NCI-H774 (cell line): ENCODE data around the gene KIAA0319L.
"Not testable (repeated sequence)": the region's sequence is repeated elsewhere in the genome, so short reads cannot be mapped to it uniquely, and the experiment has no call there.

Experiments
- DNase-seq: peaks from one replicate; lab custom pipeline; 2025; lab: John Stamatoyannopoulos, UW

Gene KIAA0319L

DNA sequence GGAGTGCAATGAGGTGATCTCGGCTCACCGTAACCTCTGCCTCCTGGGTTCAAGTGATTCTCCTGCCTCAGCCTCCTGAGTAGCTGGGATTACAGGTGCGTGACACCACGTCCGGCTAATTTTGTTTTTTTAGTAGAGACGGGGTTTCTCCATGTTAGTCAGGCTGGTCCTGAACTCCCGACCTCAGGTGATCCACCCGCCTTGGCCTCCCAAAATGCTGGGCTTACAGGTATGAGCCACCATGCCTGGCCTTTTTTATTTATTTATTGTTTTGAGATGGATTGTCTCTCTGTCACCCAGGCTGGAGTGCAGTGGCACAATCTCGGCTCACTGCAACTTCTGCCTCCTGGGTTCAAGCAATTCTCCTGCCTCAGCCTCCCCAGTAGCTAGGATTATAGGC lies 24.4 kb upstream of the KIAA0319L start:
- DNase-seq, result not testable (repeated sequence)

DNA sequence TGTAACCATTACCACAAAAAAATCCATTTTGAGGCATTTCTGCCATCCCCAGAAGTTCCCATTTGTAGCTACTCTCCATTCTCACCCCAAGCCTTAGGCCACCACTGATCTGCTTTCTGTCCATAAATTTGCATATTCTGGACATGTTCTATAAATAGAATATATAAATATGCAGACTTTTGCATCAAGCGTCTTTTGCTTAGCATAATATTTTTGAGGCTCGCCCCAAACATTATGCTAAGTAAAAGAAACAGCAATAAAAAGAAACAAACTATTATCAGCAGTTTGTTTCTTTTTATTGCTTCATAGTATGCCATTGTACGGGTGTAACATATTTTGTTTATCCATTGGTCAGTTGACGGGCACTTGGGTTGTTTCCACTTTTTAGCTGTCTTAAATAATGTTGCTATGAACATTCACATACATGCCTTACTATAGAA lies 23.8 kb upstream of the KIAA0319L start:
- DNase-seq, result no peak

DNA sequence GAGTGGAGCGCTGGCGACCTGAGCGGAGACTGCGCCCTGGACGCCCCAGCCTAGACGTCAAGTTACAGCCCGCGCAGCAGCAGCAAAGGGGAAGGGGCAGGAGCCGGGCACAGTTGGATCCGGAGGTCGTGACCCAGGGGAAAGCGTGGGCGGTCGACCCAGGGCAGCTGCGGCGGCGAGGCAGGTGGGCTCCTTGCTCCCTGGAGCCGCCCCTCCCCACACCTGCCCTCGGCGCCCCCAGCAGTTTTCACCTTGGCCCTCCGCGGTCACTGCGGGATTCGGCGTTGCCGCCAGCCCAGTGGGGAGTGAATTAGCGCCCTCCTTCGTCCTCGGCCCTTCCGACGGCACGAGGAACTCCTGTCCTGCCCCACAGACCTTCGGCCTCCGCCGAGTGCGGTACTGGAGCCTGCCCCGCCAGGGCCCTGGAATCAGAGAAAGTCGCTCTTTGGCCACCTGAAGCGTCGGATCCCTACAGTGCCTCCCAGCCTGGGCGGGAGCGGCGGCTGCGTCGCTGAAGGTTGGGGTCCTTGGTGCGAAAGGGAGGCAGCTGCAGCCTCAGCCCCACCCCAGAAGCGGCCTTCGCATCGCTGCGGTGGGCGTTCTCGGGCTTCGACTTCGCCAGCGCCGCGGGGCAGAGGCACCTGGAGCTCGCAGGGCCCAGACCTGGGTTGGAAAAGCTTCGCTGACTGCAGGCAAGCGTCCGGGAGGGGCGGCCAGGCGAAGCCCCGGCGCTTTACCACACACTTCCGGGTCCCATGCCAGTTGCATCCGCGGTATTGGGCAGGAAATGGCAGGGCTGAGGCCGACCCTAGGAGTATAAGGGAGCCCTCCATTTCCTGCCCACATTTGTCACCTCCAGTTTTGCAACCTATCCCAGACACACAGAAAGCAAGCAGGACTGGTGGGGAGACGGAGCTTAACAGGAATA lies 20.1 kb upstream of the KIAA0319L start:
- no peak for DNase-seq

DNA sequence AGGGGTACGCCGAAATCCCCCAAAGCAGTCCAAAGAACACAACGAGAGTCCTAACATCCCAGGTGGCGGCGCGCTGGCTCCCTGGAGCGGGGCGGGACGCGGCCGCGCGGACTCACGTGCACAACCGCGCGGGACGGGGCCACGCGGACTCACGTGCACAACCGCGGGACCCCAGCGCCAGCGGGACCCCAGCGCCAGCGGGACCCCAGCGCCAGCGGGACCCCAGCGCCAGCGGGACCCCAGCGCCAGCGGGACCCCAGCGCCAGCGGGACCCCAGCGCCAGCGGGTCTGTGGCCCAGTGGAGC lies 19.5 kb upstream of the KIAA0319L start:
- not testable (repeated sequence) for DNase-seq

DNA sequence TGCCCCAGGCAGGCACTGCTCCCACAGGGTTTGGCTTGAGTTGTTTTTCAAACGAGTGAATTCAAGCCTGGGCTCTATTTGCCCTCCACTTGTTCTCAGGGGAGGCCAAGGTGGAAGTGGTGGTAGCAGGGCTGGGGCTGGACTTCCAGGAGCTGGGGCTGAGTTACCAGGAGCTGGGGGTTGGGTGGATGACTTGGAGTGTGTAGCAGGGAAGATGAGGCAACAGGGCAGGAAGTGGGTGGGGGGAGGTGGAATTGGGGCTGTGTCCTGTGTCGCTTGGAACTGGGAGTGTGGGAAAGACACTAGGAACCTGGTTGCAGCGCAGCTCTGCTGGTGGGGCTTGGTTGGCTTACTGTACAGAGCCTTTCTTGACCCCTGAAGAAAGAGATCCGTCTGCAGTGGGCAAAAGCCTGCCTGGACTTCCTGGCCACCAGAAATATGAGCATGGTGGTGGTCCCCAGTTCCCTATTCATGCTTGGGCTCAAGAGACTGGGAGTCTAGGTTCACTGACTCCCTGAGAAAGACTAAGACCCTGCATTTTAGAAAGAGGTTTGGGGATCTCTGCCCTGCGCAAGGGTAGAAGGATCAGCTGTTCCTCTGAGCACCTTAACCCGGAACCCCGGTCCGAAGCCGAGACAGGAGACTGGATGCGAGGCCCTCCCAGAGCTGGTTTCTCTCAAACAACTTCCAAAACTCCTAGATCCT lies 19.0 kb upstream of the KIAA0319L start:
- DNase-seq, result no peak

DNA sequence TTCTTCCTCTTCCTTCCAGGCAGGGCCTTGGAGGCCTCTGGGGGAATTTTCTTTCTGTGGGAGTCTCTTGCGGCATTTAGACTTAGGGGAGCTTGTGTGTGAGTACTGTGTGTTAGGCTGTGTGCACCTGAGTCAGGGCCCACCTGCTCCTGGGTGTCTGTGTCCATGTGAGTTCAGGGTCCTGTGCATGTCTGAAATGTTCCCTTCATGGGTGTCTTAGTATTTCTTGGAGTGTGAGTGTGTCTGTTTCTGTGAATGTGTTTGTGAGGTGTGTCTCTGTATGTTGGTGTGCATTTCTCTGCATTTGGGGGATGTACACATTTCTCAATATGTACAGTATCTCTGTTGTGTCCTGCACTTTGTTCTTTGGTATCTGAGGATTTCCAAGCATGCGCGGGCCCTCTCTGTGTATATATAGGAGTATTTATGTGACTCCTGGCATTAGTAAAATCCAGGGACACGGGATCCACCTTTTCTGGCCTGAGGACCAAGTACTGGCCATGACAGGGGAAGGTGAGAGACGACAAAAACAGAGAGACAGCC lies 18.3 kb upstream of the KIAA0319L start:
- no peak for DNase-seq

DNA sequence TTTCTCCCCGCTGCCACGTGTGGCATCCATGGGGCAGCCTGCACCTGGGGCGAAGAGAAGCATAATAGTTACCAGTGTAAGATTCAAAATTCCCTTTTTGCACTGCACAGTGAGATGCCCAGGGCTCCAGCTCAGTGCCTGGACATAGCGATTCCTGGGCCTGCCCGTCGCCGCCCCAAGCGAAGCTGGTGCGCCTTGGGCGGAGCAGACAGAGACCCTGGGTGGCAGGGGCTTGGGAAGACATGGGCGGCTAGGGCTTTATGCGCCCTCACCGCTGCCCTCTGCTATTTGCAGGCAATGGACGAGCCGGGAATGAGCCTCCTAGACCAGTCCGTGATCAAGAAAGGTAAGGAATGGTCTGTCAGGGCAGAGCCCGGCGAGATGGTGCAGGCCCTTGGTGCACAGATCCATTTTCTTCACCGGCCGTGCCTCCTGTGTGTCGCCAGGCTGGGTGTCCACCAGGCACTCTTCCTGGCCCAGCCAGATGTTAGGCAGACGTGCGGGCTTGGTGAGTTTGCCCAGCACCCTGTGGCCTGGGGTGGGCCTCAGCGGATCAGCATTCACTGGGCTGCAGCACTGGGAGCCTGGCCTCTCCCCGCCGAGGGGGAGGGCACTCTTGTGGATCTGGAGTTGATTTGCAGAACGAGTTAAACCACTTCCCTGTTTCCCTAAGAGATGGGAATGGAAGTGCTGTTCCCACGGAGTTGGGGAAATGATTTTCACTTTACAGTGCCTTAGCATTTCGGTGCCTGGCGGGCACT lies 17.6 kb upstream of the KIAA0319L start:
- DNase-seq, result no peak

DNA sequence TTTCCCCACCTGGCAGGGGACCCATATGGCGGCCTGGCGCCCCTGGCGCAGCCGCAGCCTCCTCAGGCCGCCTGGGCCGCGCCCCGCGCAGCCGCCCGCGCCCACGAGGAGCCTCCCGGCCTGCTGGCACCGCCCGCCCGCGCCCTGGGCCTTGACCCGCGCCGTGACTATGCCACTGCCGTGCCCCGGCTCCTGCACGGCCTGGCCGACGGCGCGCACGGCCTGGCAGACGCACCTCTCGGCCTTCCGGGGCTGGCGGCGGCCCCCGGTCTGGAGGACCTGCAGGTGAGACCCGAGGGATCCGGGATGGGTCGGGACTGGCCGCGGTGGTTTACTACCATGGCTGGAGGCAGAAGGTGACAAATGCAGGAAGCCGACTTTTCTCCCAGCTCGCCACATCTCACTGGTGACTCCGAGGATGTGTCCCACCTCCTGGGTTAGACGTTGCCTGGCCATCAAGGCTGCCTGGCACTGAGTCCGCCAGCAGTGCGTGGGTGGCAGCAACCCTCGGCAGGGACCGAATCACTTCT lies 17.0 kb upstream of the KIAA0319L start:
- no peak for DNase-seq

DNA sequence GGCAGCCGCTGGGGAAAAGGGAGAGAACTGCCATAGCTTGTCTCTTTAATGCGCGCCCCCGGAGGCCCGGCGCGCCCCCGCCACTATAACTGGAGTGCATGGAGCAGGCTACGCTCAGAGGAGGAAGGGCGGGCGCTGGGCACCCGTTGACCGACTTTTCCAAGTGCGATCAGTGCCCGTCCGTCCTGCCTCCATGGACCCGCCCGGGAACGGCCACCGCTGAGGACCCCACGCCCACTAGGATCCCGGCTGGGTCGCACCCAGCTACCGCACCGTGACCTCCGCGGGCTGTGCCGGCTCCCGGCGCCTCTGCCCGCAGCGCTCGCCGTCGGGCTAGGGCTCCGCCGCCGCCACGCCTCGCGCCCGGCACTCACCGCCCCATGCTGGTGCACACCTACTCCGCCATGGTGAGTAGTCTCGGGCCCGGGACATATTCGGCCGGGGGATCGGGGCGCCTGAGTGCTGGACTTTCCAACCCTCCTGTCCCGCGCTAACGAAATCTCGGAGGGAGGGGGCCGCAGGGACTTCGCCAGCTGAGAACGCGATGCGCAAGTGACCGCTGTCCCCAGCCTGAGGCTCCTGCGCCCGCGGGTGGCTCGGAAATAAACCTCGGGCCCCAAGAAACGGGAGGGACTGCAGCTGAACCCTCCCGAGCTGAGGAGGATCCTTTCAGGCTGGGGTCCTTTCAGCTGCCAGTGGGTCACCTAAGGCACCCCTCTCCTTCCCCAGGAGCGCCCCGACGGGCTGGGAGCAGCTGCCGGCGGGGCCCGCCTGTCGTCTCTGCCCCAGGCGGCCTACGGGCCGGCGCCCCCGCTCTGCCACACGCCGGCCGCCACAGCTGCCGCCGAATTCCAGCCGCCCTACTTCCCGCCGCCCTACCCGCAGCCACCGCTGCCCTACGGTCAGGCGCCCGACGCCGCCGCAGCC lies 16.3 kb upstream of the KIAA0319L start, which contains the start of gene TFAP2E:
Gene TFAP2E, plus strand, starts transcription at position 117 of the 927 bp plus-strand sequence. Its CDS starts 264 bp downstream, at position 381.
- peak; percentile 38 for DNase-seq

DNA sequence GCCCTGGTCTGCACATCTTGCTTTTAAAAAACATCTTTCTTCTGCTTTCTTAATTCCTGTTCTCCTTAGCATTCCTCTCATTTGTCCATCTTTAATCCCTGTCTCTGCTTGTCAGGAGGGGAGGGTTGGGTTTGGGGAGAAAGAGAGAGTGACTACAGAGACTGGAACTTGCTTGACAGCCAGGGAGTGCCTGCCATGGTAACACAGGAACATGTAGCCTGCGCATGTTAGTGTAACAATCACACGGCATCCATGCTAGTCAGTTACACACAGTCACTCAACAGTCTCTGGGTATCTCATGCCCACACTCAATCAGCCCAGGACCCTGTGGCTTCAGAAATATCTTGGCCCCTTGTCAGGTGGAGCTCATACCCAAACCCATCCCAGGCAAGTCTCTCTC lies 15.1 kb upstream of the KIAA0319L start:
- DNase-seq, result no peak

DNA sequence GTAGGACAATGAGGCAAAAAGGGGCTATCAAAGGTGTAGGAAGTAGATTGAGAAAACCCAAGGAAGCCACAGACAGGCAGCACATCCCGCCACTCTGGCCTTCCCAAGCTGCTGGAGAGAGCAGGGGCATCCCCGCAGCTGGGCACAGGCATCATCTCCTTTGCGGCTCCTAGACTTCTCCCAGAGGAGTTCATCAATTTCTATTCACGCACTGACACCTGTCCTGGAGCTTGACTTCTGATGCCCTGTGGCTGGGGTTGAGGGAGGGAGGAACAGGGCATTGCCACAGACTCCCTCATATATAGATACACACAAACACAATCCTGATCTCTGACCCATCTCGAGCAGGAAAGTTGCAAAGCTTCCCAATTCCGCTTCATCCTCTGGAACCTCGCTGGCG lies 14.1 kb upstream of the KIAA0319L start:
- DNase-seq, result no peak

DNA sequence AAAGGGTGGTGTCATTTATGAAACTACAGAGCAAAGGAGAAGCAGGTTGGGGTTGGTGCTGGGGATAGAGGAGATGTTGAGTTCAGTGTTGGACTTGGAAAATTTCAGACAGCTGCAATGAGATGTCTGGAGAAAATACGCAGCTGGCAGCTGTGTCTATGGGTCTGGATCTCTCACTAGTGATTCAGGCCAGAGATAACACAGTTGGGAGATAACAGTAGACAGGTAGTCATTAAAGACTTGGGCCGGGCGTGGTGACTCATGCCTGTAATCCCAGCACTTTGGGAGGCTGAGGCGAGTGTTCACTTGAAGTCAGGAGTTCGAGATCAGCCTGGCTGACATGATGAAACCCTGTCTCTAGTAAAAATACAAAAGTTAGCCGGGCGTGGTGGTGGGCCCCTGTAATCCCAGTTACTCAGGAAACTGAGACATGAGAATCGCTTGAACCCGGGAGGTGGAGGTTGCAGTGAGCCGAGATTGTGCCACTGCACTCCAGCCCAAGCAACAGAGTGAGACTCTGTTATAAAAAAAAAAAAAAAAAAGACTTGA lies 13.5 kb upstream of the KIAA0319L start:
- no peak for DNase-seq

DNA sequence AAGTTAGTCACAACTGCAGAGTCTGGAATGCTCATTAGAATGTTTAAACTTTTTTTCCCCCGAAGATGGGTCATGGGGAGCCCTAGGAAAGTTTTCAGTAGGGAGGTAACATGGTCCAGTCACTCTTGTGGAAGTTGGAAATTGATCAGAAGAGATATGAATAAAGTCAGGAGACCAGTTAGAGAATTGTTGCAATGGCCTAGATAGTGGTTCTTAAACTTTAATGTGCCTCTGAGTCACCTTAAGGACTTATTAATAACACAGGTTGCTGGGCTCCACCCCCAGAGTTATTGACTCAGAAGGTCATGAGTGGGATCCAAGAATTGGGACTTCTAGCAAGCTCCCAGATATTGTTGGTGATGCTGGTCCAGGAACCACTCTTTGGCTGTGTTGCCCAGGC lies 12.7 kb upstream of the KIAA0319L start:
- no peak for DNase-seq

DNA sequence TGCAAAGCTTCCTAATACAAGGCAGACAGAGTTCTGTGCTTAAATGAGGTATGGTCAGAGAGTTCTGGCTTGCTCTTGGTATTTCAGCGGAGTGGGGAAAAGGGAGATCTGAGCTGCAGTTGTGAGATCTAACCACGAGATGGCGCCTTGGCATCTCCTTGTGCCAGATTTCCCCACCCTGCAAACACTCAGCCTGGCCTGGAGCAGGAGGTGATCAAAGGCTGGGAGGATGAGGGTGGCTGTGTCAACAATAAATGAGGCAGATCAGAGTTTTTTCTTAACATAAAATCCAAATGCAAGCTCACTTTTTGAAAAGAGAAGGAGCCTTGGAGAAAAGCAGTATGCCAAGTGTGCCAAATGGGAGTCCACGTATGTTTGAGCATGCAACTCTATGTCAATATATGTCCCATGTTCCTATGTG lies 11.8 kb upstream of the KIAA0319L start:
- peak; percentile 66 for DNase-seq

DNA sequence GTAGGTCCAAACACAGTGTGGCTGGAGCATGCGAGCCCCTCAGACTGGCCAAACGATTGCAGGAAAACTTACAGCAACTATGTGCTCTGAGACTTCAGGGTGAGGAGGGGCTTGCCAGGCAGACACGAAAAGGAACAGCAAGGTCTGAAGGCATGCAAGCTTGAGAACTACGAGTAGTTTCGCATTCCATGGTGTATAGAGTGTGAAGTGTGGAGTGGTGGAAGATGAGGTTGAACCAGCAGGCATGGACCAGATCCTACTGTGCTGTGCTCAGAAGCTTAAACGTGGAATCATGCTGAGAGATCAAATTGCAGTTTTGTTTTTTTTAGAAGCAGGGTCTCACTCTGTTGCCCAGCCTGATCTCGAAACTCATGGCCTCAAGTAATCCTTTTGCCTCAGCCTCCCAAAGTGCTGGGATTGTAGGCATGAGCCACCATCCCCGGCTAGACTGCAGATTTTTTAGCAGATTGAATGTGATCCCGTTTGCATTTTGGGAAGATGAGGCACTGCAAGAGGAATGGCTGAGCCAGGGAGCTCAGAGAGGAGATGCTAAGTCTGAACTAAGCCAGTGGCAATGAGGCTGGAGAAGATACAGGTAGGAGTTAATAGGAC lies 10.8 kb upstream of the KIAA0319L start:
- DNase-seq, result no peak

DNA sequence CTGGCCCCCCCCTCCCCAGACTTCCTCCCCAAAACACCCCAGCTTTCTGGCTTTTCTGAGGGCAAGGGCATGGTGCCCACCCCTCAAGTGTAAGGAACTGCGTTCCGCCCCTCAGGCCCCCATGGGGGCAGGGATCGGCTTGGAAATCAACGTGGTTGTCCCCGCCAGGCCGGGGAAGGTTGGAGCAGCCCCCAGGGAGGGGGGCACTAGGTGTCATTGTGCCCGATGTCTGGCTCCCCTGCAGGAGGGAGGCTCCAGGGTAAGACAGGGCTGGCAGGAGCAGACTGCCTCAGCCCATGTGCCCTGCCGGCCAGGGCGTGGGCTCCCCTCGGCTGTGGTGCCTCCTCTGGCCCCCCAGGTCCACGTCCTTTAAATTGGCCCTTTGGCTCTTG lies 8.5 kb upstream of the KIAA0319L start:
- DNase-seq, result no peak

DNA sequence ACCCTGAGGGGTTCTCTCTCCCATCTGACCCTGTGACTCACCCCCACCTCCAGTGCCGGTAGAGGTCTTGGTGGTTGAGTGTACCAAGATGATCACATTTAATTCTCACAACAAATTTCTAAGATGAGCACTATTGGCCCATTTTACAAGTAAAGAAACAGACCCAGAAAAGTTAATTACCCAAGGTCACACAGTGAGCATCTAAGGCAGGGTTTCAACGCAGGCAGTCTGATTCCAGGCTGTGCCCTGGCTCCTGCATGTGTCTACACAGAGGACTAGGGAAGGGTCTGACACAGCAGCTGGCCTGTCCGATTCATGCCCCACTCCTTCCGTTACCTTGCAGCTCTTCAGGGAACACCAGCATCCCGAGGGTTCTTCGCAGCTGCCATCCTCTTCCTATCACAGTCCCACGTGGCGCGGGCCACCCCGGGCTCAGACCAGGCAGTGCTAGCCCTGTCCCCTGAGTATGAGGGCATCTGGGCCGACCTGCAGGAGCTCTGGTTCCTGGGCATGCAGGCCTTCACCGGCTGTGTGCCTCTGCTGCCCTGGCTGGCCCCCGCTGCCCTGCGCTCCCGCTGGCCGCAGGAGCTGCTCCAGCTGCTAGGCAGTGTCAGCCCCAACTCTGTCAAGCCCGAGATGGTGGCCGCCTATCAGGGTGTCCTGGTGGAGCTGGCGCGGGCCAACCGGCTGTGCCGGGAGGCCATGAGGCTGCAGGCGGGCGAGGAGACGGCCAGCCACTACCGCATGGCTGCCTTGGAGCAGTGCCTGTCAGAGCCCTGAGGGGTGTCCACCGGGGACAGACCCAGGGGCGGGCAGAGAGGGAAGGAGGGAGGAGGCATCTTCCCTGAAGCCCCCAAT lies 7.9 kb upstream of the KIAA0319L start:
- no peak for DNase-seq

DNA sequence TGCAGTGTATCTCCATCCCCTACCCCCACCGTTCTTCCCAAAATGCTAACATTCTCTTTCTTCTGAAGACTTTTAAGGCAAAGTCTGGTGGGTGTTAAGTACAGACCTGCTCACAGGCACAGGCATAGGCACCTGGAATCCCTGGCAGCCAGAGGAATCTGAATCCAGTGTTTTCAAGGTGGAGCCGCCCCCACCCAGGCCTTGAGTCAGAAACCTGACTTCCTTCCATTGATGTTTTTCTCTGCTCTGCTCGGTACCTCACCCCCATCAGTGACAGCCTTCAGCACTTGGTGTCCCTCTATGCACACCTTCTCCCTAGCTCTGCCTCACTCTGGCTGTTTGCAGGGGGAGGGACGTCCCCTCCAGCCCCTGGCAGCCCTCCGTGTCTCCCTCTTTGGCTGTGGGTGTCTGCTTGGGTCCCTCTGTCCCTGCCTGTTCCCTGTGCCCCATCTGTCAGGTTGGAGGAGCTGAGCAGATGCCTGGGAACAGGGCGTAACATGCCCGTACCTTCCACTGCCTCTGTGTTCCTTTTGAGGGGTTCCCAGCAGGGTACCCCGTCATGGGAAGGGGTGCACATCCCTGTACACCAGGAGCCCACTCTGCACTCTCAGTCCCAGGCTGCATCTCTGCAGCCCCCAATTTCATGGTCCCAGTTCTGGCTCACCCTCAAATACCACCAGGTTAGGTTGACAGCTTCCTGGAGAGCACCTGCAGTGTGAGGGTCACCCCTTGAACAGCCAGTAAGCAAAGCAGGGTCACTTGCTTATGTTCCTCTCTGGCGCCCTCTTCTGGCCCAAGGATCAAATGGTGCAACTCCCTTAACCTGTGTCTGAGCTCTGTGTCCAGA lies 7.1 kb upstream of the KIAA0319L start:
- DNase-seq, result peak; percentile 79
